ENCODE results near the gene CDC42BPA.
"Not testable (repeated sequence)": the region's sequence is repeated elsewhere in the genome, so short reads cannot be mapped to it uniquely, and the experiment has no call there.

The CDC42BPA gene

DNA sequence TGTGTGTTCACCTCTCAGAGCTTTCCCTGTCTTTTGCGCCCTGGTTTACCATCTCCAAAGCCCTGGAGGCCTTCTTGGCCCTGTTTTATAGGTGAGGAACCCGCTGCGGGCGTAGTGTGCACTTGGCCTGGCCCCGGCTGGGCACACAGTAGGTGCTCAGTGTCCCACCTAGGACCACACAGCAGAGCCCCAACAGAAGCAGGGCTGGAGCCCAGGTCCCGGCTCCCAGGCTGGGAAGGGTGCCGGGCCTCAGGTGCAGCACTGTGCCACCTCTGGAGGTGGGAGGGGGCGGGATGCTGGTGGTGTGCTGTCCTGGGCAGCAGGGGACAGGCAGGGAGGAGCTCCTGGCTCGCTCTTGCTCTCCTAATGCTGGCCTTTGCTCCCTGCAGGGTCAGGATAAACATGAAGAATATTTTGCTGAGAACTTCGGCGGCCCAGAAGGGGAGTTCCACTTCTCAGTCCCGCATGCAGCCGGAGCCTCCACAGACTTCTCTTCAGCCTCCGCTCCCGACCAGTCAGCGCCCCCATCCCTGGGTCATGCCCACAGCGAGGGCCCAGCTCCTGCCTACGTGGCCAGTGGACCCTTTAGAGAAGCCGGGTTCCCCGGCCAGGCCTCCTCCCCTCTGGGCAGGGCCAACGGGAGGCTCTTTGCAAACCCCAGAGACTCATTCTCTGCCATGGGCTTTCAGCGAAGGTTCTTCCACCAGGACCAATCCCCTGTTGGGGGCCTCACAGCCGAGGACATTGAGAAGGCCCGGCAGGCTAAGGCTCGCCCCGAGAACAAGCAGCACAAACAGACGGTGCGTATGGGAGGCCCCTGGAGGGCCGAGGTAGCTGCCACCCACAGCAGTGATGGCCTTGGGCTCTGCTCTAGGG, 353.4 kb downstream of the CDC42BPA start:
- DNase-seq (ENCODE audit: low read depth), result no peak

DNA sequence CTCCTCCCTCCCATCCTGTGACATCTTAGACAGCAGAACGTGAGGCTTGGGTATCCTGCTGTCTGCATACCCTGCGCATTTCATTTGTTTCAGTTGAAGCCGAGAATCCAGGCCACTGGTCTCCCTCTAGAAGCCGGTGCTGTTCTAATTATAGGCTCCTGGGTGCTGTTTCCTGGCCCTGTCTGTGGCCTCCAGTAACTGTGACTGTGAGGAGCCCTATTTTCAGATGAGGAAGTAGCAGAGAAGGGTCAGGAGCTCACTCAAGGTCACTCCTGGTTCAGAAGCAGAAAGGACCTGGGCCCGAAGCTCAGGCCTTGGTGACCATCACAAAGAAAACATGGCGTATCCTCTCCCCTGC, 354.2 kb downstream of the CDC42BPA start:
- no peak for DNase-seq (ENCODE audit: low read depth)

DNA sequence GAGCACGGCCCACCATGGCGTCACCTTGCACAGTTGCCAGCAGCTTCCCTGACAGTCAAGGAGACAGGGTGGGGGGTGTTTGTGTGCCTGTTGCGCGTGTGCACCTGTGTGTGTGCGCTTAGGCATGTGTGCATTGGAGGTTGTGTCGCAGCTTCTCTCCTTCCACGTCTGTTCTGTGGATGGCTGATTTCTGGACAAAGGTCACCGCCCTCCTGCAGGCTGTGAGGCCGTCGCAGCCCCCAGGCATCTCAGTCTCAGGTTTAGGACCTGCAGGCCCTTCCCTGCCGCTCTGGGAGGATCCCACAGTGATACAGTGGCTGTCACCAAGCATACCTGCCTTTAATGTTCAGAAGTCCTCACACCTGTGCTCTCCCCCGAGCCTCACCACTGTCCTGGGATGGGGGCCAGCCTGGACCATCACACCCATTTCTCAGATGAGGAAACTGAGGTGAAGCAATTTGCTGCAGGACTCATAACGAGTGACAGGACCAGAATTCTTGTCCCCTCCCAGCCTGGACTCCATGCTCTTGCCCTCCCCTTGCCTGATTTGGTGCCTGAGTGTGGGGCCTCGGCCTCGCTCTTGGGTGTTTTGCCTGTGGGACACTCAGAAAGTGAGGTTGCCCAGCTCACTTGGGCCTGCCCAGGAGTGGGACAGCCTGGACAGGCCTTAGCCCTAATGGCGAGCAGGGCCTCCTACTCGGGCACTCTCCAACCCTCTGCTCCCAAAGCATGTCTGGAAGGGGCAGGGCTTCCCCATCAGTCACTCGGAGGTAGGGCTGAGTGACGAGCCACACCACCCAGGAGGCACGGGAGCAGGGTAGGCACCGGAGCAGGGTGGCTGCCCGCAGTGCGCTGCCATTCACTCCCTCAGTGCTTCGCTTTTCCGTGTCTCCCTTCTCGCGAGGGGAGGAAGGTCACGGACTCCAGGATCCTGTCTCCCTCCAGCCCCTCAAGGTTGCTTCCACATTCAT, 355.6 kb downstream of the CDC42BPA start:
- DNase-seq (ENCODE audit: low read depth), result no peak

DNA sequence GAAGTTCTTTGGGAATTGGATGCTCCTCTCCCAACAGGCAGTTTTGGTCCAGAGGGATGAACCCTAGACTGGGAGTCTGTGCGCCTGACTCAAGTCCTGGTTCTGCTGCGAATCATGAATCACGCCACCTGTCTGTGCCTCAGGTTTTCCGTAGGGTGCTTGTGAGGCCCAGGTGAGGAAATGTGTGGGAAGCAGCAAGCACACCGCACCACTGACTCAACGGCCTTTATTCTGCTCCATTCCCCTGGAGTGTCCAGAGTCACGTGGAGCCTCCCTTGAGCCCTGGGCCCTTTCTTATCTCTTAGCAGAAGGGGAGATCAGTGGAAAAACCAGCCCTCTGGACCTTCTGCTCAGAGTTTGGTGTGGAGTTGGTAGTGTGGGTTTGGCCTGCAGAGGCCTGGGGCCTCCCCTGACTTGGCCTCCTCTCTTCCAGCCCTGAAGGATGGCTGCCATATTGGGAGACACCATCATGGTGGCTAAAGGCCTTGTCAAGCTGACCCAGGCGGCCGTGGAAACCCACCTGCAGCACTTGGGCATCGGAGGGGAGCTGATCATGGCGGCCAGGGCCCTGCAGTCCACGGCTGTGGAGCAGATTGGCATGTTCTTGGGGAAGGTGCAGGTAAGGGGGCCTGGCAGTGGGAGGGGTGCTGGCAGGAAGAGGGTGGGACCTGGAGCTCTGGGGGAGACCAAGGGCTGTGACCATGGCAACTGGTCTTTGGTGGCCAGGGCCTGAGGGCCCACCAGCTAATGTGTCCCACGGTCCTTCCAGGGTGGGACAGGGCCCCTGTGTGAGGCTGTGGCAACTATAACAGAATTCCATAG, 357.1 kb downstream of the CDC42BPA start:
- no peak for DNase-seq (ENCODE audit: low read depth)

DNA sequence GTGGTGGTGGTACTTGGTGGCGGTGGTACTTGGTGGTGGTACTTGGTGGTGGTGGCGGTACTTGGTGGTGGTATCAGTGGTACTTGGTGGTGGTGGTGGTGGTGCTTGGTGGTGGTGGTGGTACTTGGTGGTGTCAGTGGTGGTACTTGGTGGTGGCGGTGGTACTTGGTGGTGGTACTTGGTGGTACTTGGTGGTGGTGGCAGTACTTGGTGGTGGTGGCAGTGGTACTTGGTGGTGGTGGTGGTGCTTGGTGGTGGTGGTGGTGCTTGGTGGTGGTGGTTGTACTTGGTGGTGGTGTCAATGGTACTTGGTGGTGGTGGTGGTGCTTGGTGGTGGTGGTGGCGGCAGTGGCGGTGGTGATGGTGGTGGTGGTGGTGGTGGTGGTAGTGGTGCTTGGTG, 358.0 kb downstream of the CDC42BPA start:
- no peak for DNase-seq (ENCODE audit: low read depth)

DNA sequence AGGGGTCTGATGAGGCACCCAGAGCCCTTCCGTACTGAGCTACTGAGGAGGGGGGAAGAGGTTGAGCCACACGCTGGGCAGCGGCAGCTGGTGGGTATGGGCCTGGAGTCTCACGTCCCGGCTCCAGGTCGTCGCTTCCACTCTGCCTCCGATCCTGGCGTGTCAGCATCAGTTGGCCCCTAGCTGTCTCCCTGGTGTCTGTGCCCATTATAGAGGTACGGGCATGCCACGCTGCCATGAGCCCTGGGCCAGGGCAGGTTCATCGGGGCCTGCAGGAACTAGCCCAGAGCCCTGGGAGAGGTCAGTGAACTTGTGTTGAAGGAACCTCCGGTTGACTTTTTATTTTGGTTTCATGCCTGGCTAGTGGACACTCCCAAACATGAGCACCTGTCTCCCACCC, 360.0 kb downstream of the CDC42BPA start:
- DNase-seq (ENCODE audit: low read depth), result no peak

DNA sequence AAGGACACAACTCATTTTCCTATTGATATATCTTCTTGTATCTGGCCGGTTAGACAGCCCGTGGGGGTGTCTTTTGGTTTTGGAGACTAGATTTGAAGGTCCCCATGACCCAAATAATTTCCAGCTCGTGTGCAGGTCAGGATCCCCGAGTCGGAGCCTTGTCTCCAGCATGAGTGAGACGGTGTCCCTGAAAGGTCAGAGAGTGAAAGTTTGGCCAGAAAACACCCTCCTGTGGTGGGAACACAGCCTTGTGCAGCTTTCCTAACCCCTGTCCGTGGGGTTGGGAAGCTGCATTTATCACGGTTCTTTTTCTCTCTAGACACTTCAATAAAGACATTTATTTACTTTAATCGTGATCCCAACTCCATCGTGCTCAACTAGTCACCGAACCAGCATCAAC, 360.6 kb downstream of the CDC42BPA start:
- DNase-seq (ENCODE audit: low read depth), result no peak

DNA sequence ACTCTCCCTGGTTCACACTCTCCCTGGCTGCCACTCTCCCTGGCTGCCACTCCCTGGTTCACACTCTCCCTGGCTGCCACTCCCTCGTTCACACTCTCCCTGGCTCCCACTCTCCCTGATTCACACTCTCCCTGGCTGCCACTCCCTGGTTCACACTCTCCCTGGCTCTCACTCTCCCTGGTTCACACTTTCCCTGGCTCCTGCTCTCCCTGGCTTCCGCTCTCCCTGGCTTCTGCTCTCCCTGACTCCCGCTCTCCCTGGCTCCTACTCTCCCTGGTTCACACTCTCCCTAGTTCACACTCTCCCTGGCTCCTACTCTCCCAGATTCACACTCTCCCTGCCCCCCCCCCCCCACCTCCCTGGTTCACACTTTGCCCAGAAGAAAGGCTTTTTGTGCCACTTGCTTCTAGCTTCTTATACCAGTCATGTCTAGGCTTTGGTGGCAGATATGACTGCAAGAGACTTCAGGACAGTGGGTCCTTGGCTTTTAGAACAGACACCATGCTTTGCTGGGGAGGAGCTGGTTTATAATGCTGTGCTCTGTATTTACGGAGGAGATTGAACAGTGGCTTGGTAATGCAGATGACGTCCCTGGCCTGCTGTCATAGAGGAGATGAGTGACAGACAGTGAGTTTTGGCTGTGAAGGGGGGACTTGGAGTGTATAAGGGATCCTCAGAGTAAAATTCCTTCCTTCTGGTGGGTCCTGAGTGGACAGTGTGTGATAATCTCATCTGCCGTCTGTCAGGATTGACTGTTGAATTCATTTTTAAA, 361.2 kb downstream of the CDC42BPA start:
- DNase-seq (ENCODE audit: low read depth), result no peak

DNA sequence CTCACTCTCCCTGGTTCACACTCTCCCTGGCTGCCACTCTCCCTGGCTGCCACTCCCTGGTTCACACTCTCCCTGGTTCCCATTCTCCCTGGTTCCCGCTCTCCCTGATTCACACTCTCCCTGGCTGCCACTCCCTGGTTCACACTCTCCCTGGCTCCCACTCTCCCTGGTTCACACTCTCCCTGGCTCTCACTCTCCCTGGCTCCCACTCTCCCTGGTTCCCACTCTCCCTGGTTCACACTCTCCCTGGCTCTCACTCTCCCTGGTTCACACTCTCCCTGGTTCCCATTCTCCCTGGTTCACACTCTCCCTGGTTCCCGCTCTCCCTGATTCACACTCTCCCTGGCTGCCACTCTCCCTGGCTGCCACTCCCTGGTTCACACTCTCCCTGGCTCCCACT, 362.4 kb downstream of the CDC42BPA start:
- not testable (repeated sequence) for DNase-seq (ENCODE audit: low read depth)

DNA sequence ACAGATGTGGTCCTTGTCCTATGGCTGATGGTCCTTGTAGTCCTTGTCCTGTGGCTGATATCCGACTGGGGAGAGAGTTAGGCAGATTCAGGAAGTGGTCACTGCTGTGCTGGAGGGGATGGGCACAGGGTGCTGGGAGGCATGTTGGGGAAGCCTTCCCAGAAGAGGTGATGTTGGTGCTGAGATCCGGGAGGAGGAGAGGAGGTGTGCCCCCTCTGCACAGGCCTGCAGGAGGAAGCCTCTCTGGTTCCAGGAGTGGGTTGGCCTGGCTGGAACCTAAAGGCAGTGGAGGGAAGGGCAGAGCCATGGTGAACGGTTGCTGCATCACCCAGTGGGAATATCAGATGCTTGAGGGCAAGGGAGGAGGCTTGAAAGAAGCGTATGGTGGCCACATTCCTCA, 363.5 kb downstream of the CDC42BPA start:
- no peak for DNase-seq (ENCODE audit: low read depth)

DNA sequence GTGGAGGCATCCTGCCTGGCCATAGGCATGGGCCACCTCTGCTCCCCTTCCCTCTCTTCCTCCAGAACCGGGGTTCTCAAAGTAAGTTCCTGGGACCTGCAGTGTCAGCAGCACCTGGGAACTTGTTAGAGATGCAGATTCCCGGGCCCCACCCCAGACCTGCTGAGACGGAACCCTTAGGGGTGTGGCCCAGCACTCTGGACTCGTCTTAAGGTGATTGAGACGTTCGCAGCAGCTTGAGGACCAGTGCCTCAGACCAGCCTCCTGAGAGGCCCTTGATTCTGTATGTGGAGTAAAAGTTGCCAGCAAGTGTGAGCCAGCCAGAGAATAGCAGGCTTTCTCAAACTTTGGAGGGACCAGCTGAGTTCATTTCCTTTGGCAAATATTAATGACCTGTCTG, 364.0 kb downstream of the CDC42BPA start:
- no peak for DNase-seq (ENCODE audit: low read depth)

DNA sequence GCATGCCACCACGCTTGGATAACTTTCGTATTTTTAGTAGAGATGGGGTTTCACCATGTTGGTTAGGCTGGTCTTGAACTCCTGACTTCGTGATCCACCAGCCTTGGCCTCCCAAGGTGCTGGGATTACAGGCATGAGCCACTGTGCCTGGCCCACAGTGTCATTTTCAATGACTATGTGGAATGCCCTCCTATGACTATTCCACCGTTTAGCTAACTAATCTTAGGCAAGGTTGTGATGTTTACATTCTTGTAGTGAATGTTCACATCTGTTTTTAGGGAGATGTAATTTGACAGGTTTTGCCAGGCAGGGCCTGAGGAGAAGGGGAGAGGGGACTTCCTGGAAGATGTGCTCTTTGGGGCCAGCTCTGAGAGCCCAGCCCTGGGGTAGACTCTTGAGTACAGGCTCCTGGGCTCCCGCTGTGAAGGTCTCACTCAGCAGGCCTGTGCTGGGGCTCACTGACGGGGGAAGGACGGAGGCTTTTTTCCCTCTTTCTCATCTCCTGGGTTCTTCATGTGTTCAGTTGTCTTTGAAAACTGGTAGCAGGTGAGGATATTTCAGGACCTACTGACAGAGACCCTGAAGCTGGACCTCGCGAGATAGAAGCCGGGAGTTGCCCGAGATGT, 365.0 kb downstream of the CDC42BPA start:
- DNase-seq (ENCODE audit: low read depth), result no peak

DNA sequence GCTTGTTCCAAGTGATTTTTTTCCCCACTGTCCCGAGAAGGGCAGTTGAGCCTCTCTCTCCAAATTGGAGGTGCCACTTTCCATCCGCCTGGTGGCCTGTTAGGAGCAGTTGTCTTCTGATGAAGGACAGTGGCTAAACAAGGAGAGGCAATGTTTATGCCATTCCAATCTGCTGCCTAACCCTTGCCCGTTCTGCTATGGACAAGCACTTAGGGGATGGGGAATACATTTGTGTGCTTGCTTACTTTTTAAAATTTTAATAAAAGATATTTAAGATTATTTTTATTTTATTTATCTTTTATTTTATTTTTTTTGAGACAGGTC, 366.2 kb downstream of the CDC42BPA start:
- no peak for DNase-seq (ENCODE audit: low read depth)

DNA sequence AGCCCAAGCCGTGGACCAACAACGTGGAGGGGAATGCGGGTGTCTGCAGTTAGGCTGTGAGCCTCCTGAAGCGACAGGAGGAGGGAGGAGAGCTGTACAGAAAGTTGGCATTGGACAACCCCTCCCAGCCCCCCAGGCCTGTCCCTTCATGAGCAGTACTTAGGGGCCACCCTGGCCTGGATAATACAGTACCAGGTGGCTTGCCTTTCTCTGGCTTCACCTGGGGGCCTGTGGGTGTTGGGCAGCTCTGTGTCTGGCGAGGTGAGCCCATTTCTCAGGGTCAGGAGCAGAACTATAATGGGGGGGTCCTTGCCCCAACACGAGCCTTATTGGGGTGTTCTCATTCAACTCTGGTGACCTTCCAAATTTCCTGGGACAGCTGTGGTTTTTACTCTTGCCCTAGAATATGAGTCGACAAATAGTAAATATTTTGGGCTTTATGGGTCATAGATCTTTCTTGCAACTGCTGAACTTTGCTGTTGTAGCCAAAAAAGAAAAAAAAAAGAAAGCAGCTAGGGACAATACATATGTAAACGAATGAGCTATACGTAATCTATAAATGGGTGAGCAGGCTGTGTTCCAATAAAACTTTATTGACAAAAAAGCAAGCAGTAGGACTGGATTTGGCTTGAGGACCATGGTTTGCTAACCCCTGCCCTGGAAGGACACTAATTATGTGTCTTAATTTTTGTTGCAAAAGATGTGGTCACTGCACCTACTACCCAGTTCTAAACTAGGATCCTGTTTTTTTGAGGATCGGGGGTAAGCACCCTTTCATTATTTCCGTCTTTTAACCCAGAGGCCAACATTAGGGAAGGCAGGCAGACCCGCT, 366.8 kb downstream of the CDC42BPA start:
- no peak for DNase-seq (ENCODE audit: low read depth)

DNA sequence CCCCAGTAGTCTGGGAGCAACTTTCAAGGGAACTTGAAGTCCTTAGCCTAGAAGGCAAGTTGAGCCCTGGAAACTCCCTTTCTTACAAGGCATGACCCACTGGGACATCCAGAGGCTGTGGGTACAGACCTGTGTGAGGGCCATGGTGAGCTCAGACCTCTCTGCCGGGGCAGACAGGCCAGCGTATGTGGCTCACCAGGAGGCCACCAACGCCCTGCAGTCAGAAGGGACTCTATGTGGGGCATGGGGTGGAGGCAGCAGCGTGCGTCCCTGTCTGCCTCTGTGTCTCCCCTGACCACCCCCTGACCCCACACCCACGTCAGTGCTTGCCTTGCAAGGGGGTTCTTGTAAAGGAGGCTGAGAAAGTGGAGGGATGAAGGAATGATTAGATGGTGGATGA, 367.4 kb downstream of the CDC42BPA start:
- no peak for DNase-seq (ENCODE audit: low read depth)

DNA sequence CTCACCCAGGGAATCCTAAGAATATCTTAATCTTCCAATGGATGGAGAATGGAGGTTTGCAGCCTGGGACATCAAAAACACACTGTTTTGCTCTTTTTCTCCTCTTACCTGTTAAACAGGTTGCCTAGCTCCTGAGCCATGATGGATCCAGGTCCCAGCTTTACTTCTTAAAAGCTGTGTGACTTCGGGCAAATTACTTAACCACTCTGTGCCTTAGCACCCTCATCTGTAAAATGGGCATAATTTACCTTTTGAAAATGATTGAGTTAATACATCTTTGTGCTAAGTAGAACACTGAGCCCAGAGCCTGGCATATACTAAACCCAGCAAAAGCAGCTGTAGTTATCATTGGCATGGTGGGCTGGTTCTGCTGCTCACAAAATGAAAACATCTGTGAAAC, 368.0 kb downstream of the CDC42BPA start:
- no peak for DNase-seq (ENCODE audit: low read depth)

DNA sequence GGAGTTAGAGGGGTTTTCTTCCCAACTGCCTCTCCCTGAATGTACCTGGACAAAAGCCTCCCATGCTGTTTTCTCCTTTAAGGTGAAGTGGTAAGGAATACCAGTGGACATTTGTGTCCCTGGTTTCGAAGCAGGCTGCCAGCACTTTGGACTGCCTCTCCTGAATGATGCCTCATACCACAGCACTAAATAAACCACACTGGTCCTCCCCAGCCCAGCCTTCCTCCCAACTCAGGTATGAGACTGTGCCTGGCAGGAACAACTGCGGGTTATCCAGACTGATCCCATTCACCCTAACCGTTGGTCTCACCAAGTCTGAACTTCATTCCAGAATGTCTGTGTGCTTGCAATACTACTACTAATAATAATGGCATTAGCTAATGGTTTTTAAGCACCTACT, 368.9 kb downstream of the CDC42BPA start:
- DNase-seq (ENCODE audit: low read depth), result no peak

DNA sequence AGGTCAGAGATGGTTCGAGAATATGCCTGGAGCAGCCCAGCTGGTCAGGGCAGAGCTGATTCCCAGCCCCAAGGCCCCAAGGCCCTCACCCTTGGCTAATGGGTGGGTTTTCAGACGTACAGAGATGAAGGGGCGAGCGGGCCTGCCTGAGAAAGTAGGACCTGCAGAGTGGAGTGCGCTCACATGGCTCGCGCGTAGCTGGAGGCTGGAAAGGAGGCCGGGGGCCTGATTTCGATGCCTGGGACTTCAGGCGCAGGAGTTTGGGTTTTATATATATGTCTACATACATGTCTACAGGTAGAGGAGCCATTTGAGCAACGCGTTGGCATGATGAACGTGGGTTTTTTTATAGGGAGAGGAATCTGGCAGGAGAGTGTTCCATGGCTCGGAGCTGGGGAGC, 369.3 kb downstream of the CDC42BPA start:
- DNase-seq (ENCODE audit: low read depth), result no peak

DNA sequence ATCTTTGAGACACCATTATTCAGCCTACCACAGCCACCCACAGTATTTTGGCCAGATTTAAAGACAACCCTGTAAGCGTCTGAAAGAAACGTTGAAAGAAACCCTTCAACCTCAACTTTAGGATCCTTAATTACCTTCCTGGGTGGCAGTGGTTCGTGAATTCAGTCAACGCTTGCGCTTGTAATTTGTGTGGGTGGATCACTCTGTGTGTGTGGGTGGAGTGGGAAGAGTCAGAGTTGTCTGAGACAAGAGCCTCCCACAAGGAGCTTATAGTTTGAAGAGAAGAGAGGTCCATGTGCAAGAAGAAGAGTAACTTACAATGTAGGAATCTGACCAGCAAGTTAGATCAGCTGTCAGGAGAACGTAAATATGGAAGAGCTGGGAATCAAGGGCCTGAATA, 369.8 kb downstream of the CDC42BPA start:
- no peak for DNase-seq (ENCODE audit: low read depth)

DNA sequence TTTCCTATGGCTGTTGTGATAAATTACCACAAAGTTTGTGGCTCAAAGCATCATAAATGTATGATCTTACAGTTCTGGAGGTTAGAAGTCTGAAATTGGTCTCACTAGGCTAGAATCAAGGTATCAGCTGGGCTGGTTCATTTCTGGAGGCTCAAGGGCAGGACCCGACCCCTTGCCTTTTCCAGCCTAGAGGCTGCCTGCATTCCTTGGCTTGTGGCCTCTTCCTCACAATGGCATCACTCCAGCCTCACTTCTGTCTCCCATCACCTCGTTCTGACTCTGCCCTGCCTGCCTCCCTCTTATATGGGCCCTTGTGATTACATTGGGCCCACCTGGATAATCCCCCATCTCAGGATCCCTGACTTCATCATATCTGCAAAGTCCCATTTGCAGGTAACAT, 370.2 kb downstream of the CDC42BPA start:
- no peak for DNase-seq (ENCODE audit: low read depth)
